22Rv1 (cell line): ENCODE results near the gene SLC12A5.

Experiments used
- H3K27ac ChIP-seq: fragments of 450-650 bp; 2 replicates; pipeline ENCODE4 v1.5.1; 2017
- CTCF ChIP-seq: fragments of 450-650 bp; IDR thresholded peaks from 2 replicates; pipeline ENCODE4 v1.5.1; 2017; ENCODE audit warnings: mild to moderate bottlenecking
- ZFX ChIP-seq: fragments of 450-650 bp; IDR thresholded peaks from 2 replicates; pipeline ENCODE4 v1.6.1; 2017; ENCODE audit warnings: antibody characterized with exemption, borderline replicate concordance

The SLC12A5 gene

GRCh38 chr20:46000262-46000996 lies 28.6 kb upstream of the SLC12A5 start:
- TF ChIP-seq CTCF: no peak
- no peak for TF ChIP-seq ZFX
- H3K27ac ChIP-seq: no peak overlapping the region

- TF ChIP-seq CTCF: no peak
- no peak for TF ChIP-seq ZFX
- no peak overlapping the region for H3K27ac ChIP-seq
These were observed 27.5 kb upstream of the SLC12A5 start for GRCh38 chr20:46001498-46001897.

GRCh38 chr20:46002008-46002407 lies 27.0 kb upstream of the SLC12A5 start:
- TF ChIP-seq ZFX (no peak), CTCF (no peak)

GRCh38 chr20:46004187-46004586 lies 24.8 kb upstream of the SLC12A5 start:
- TF ChIP-seq CTCF (no peak), ZFX (no peak)
- H3K27ac ChIP-seq: no peak overlapping the region

More at GRCh38 chr20:46002008-46002407, 27.0 kb upstream of the SLC12A5 start:
- H3K27ac ChIP-seq: no peak overlapping the region

- H3K27ac ChIP-seq: no peak overlapping the region
- TF ChIP-seq ZFX: no peak
- no peak for TF ChIP-seq CTCF
These were observed 24.0 kb upstream of the SLC12A5 start for GRCh38 chr20:46004889-46005473.

GRCh38 chr20:46006022-46006705 lies 22.9 kb upstream of the SLC12A5 start:
- TF ChIP-seq ZFX (no peak), CTCF (no peak)
- H3K27ac ChIP-seq: no peak overlapping the region

- H3K27ac ChIP-seq: no peak overlapping the region
- TF ChIP-seq CTCF (no peak), ZFX (no peak)
These were observed 22.1 kb upstream of the SLC12A5 start for GRCh38 chr20:46006964-46007363.
